Glutamatergic neuron (in vitro differentiated cells): Measurements from ENCODE around the gene GAB4. TPM values are rescaled to one million over a fixed set of nuclear protein-coding genes. Genes with fewer than 3 reads are reported as not detected.

ENCODE experiments used
- DNase-seq: peaks from one replicate; pipeline ENCODE4 v3.0.0; 2022
- H3K27ac Mint-ChIP-seq: one replicate; pipeline ENCODE4 v1.8.0; 2020; ENCODE audit warnings: mild to moderate bottlenecking, mixed read lengths, inconsistent platforms; ENCODE audit not compliant: unreplicated experiment
- H3K27me3 Mint-ChIP-seq: one replicate; pipeline ENCODE4 v1.8.0; 2020; ENCODE audit warnings: mild to moderate bottlenecking, moderate library complexity, mixed read lengths, inconsistent platforms; ENCODE audit not compliant: unreplicated experiment
- H3K36me3 Mint-ChIP-seq: one replicate; pipeline ENCODE4 v1.8.0; 2020; ENCODE audit warnings: mild to moderate bottlenecking, mixed read lengths, inconsistent platforms; ENCODE audit not compliant: unreplicated experiment
- H3K4me1 Mint-ChIP-seq: one replicate; pipeline ENCODE4 v1.8.0; 2020; ENCODE audit warnings: mild to moderate bottlenecking, low read depth, mixed read lengths, inconsistent platforms; ENCODE audit not compliant: unreplicated experiment
- H3K4me3 Mint-ChIP-seq: one replicate; pipeline ENCODE4 v1.8.0; 2020; ENCODE audit warnings: mild to moderate bottlenecking, mixed read lengths, inconsistent platforms; ENCODE audit not compliant: unreplicated experiment
- H3K9me3 Mint-ChIP-seq: one replicate; pipeline ENCODE4 v1.8.0; 2020; ENCODE audit warnings: mild to moderate bottlenecking, moderate library complexity, mixed read lengths, inconsistent platforms; ENCODE audit not compliant: unreplicated experiment
- total RNA-seq: library from RNA; stranded (reverse); fragmentation: NEBNext Ultra II Directional; extraction: Animal tissue kit (Norgen Biotek cat#: 25700); gene quantifications from one replicate; pipeline ENCODE4 v1.2.1, GENCODE V29; 2021; ENCODE audit not compliant: unreplicated experiment
- TF ChIP-seq, protein P1 (sequence below): fragments of 200-600 bp; sonication (generic); IDR thresholded peaks from one replicate; pipeline ENCODE4 v1.5.0; 2021; ENCODE audit not compliant: partially characterized antibody, unreplicated experiment

The GAB4 gene
- total RNA-seq, 1 donor from 2014 or later = 0.15 TPM

- DNase-seq = no peak
- Mint-ChIP-seq H3K27ac (no peak overlapping the region), H3K27me3 (peaks cover 10% of the 10 kb centered on the region), H3K36me3 (no peaks in the 10 kb centered on the region), H3K4me3 (no peak overlapping the region), H3K9me3 (peaks cover 6% of the 10 kb centered on the region), H3K4me1 (no peaks in the 10 kb centered on the region)
- TF ChIP-seq, protein P1, sequence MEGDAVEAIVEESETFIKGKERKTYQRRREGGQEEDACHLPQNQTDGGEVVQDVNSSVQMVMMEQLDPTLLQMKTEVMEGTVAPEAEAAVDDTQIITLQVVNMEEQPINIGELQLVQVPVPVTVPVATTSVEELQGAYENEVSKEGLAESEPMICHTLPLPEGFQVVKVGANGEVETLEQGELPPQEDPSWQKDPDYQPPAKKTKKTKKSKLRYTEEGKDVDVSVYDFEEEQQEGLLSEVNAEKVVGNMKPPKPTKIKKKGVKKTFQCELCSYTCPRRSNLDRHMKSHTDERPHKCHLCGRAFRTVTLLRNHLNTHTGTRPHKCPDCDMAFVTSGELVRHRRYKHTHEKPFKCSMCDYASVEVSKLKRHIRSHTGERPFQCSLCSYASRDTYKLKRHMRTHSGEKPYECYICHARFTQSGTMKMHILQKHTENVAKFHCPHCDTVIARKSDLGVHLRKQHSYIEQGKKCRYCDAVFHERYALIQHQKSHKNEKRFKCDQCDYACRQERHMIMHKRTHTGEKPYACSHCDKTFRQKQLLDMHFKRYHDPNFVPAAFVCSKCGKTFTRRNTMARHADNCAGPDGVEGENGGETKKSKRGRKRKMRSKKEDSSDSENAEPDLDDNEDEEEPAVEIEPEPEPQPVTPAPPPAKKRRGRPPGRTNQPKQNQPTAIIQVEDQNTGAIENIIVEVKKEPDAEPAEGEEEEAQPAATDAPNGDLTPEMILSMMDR = no peak
Observed at GRCh38 chr22:16960220-16960883, 47.7 kb downstream of the GAB4 start.

DNA sequence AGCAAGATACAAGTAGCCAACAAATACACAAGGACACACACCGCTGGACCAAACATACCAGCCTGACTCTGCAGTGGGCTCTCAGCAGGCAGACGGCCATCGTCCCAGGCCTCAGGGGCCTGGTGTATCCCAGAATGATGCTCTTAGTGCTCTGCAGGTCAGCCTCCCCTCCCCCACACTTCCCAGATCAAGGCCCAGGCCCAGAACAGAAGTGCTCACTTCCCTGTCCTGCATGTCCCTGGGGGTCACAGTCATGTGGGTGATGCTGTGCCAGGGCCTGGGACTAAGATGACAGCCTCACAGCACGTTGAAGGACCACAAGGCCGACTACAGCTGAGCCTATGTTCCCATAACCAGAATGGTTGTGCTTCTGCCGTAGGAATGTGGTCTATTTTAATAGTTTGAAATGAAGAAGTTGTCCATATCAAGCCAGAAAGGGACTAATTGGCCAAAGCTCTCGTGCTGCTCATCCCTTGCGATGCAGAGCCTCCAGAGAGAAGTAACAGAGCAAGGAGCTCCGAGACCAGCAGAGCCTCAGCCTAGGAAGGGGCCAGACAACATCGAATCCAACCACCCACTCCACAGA is 48.6 kb downstream of the GAB4 start:
- Mint-ChIP-seq H3K9me3 (peaks cover 6% of the 10 kb centered on the region), H3K4me1 (no peaks in the 10 kb centered on the region), H3K4me3 (no peak overlapping the region), H3K36me3 (no peaks in the 10 kb centered on the region), H3K27ac (no peak overlapping the region), H3K27me3 (peaks cover 10% of the 10 kb centered on the region)
- TF ChIP-seq, protein P1 = no peak
- no peak for DNase-seq

GRCh38 chr22:16958475-16958874 is 49.5 kb downstream of the GAB4 start:
- Mint-ChIP-seq H3K4me3 (no peak overlapping the region), H3K27me3 (peaks cover 10% of the 10 kb centered on the region), H3K4me1 (no peaks in the 10 kb centered on the region), H3K27ac (no peak overlapping the region), H3K9me3 (peaks cover 3% of the 10 kb centered on the region), H3K36me3 (no peaks in the 10 kb centered on the region)
- TF ChIP-seq, protein P1 = no peak
- no peak for DNase-seq

- no peaks in the 10 kb centered on the region for H3K4me1 Mint-ChIP-seq
Observed at GRCh38 chr22:16957781-16958180, 50.2 kb downstream of the GAB4 start.

DNA sequence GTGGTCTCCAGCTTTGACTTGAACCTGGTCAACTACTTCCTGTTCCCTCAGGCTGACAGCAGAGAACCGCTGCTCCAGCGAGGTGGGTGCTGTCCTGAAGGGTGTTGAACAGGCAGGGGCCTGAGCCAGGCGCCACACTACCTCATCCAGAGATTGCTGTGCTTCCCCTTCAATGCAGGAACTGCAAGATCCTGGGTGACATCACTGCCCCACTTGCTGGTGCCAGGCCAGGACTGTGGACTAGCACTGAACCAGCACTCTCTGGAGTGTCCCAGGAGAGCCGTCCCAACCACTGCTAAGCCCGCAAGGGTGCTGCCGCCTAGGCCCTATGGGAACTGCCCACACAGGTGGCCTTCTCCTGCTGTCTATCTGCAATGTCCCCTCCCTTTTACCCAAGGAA is 51.7 kb downstream of the GAB4 start:
- H3K9me3 Mint-ChIP-seq = peaks cover 3% of the 10 kb centered on the region
- H3K27me3 Mint-ChIP-seq = peaks cover 6% of the 10 kb centered on the region
- no peaks in the 10 kb centered on the region for H3K4me1 Mint-ChIP-seq
- TF ChIP-seq, protein P1 = no peak
- no peak overlapping the region for H3K27ac Mint-ChIP-seq
- H3K36me3 Mint-ChIP-seq = no peaks in the 10 kb centered on the region
- DNase-seq = no peak
- no peak overlapping the region for H3K4me3 Mint-ChIP-seq

More at GRCh38 chr22:16957781-16958180, 50.2 kb downstream of the GAB4 start:
- H3K27me3 Mint-ChIP-seq = peaks cover 10% of the 10 kb centered on the region
- H3K27ac Mint-ChIP-seq = no peak overlapping the region
- no peak for DNase-seq
- peaks cover 3% of the 10 kb centered on the region for H3K9me3 Mint-ChIP-seq
- TF ChIP-seq, protein P1 = no peak
- no peak overlapping the region for H3K4me3 Mint-ChIP-seq
- no peaks in the 10 kb centered on the region for H3K36me3 Mint-ChIP-seq
